LHCN-M2 (cell line): ENCODE results near the gene EPN2. TPM values are rescaled to one million over a fixed set of nuclear protein-coding genes. Genes with fewer than 3 reads are reported as not detected.

Experiments used
- DNase-seq: peaks from one replicate; pipeline ENCODE4 v3.0.0-alpha.2; 2012; ENCODE audit warnings: low read depth
- total RNA-seq: library from RNA; depleted of rRNA; stranded (reverse); fragments of >200 nt; gene quantifications from 2 replicates; pipeline ENCODE4 v1.2.3, GENCODE V29; 2014

EPN2 gene
- total RNA-seq, 1 experiment from 2014 or later: 28.1 TPM

DNA sequence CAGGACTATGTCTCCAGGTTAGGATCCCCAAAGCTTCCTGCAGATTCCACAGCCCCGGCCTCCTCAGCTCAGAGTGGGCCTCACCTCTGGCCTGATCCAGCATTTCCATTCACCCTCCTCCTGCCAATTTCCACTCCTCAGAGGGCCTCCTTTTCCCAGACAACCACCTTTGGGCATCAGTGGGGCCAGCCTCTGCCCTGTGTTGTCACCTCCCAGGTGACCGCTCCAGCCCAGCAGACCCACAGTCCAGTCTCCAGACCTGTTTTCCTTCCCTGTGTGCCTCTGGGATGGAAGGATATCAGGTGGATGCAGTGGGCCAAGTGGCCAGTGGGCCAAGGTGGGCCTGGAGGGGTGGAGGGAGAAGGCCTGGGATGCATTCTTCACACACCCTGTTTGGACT is 92.7 kb downstream of the EPN2 start:
- no peak for DNase-seq

DNA sequence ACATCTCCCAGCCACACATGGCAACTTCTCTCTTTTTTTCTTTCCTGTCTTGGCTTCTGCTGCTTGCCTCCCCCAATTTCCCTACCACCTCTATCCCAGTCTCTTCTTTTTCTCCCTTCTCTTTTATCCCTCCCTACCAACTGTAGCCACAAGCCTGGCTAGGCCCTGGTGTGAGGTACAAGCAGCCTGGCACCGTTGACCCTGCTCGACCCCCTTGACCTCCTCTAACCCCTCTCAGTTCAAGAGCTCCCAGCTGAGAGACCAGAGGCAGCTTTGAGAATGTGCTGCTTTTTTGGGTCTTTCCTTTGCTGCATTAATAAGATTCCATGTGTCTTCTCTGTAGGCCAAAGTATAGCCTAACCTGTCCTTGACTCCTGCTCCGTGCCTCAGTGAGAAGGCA is 93.1 kb downstream of the EPN2 start:
- no peak for DNase-seq

DNA sequence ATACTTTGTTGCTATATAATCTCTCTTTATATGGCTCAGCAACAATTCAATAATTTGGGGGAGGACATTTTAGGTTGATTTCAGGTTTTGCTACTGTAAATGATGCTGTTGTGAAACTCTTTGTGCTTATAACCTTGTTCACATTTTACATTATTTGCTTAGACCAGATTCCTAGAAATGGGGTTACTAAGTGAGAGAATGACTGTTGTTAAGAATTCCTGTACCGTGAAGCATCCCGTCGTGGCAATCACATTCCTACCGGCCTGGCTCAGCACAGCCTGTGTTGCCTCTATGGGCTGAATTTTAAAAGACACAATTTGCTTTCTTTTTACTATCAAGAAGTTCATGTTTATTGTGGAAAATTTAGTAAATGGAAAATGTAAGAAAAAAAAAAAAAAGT is 94.0 kb downstream of the EPN2 start:
- peak; percentile 80 for DNase-seq

DNA sequence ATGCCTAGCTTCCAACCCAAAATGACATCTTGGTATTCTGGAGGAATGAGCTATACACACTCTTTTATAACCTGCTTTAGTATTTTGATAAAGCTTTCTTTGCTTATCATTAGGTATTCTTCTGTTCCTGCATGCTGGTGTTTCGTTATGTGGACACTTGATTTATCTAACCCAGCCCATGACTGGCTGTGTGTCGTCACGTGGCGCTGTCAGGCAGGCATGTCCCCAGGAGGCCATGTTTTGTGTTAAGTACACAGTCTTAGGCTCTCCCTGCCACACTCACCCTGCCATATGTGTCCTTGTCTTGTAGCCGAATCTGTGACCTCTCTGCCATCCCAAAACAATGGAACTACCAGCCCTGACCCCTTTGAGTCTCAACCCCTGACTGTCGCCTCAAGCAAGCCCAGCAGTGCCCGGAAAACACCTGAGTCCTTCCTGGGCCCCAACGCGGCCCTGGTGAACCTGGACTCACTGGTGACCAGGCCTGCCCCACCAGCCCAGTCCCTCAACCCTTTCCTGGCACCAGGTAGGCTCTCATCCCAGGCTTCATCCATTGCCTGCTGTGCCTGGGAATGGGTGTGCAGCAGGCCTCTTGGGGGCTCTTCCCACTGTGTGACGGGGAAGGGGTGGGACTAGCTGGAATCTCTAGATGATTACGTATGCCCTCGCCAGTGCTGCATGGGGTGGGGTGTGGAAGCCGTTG is 94.5 kb downstream of the EPN2 start:
- DNase-seq: no peak

DNA sequence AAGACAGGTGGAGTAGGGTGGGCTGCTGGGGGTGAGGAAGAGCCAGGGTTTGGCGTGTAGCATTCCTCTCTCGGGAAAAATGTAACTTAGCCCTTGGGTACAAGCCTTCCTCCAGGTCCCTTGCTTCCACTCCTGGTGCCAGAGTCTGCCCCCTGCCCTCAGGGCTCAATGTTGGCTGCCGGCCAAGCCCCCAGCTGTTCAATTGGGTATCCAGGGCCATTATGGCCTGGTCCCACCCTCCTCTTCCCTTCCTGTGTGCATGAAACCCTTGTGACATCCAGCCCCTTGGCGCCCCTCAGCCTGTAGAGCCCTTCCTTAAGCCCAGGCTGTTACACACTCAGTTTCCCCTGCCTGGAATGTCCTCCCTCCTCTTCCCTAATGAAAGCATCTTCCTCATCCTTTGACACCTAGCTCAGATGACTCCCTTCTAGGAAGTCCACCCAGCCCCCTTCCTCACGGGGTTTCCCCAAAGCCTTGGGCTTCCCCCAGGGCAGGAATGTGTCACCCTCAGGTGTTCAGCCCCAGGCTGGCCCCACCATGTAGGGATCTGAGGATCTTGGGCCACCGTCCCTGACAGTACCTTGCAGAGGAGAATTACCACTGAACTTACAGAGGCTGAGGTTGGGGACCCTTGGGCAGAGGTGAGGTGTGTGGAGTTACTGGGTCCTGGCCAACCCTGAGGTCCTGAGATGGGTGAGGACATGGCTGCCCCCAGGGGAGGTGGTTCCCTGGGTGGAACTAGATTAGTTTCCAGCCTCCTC is 95.4 kb downstream of the EPN2 start:
- no peak for DNase-seq

DNA sequence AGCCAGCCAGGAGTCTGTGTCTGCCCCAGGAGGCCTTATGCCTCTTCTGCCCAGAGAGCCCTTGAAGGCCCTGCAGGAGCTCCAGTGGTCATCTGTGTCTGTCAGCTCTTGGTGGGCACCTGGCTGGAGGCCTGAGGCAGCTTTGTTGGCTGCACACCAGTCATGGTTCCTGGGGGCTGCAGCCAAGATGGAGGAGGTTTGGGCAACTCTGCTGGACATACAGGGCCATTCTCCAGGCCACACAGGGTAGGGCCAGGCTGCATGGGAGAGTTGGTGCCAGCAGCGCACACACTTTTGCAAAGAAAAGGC is 95.9 kb downstream of the EPN2 start:
- no peak for DNase-seq

DNA sequence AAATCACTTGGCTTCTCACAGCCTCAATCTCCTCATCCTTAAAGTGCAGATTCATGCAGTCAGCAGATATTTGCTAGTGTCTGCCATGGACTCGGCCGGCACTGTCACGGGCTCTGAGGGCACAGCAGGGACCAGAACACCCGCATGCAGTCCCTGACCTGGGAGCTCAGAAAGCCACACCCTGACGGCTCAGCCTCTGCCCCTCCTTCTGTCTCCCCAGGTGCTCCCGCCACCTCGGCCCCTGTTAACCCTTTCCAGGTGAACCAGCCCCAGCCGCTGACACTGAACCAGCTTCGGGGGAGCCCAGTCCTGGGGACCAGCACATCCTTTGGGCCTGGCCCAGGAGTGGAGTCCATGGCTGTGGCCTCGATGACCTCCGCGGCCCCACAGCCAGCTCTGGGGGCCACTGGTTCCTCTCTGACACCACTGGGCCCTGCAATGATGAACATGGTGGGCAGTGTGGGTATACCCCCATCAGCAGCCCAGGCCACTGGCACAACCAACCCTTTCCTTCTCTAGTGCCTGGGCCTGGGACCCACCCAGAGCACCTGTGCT is 96.6 kb downstream of the EPN2 start:
- DNase-seq: no peak

DNA sequence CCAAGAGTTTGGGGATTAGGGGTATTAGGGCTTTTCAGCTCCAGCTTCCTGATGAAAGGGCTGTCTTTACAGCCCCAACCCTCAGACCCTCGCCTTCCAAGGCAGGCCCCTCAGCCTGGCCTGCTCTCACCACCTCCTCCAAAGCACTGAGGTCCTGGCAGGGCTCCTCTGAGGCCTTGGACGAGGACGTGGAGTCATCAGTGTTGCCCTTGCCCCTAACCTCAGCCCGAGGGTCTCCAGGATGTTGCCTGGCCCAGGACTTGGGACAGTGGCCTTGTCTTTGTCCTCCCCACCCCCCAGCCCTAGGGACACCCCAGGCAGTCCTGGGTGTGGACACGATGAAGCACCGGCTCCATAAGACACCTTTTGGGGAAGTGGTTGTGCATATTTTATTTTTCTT is 97.2 kb downstream of the EPN2 start:
- DNase-seq: no peak

DNA sequence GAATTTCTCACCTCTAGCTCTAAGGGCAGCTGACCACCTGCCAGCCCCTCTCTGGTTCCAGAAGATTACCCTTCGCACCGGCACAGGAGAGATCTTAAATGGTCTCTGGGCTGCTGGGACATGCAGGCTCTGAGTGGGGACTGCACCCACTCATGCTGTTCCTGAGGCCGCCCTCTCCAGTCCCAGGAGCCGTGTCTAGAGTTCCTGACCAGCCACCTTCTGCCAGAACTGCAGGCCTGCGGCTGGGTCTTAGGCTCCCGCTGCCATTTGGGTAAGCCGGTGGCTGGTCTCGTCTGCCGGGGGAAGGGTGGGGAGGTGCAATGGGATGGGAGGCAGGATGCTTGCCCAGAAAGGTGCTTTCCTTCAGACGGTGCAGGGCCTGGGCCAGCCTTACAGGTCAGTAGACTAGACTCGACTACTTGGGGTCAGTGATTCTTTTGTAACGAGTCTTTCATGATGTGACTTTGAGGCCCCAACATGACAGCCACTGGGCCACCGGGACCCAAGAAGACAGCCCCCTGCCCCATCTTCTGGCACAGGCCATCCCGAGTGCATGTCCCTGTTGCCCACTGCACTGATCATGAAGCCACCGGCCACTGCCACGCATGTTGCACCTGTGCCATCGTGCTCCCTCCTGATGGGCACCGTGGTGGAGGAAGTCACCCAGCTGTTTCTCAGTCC is 98.9 kb downstream of the EPN2 start:
- DNase-seq: no peak

DNA sequence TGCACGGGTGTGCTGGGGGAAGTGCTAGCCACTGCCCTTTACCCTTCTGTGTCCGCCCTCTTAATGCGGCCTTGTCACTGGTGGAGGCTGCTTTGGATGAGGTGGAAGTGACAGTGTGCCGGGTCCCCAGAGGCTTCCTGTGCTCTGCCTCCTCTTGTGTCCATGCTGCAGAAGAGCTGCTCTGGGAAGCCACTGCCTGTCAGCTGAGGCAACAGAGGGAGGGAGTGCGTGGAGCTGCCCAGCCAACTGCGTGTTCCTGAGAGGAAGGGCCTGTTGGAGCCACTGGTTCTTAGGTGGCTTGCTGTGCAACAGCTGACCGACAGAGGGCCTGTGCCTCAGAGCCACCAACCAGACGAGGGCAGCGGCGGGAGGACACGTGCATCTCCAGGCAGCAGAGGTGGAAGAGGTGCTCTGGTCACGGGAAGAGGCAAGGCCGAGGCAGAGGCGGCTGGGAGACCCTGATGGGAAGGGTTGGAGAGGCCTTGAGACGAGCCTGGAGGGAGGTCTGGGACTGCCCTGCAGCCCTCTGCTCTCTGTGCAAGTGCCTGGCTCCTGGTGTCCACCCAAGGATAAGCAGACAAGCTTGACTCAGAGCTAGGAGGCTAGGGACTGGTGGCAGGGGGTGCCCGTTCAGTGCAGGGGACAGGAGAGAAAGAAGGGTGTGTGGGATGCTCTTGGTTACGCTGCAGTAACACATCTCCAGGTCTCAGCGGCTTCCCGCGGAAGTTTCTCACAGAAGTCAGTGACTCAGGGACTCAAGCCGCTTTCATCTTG is 100.0 kb downstream of the EPN2 start:
- DNase-seq: no peak

DNA sequence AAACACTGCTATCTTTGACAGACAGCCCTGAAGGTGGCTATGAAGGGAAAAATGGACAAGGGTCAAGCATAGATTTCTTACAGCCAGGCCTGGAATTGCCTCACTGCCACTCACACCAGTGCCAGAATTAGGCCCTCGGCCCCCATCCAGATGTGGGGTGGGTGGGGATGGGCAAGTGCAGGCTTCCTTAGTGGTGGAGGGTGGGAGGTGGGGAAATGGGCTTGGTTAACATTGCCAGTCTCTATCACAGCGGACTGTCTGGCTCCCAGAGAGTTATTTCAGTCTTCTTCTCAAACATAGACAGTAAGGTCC is 100.5 kb downstream of the EPN2 start:
- DNase-seq: no peak

DNA sequence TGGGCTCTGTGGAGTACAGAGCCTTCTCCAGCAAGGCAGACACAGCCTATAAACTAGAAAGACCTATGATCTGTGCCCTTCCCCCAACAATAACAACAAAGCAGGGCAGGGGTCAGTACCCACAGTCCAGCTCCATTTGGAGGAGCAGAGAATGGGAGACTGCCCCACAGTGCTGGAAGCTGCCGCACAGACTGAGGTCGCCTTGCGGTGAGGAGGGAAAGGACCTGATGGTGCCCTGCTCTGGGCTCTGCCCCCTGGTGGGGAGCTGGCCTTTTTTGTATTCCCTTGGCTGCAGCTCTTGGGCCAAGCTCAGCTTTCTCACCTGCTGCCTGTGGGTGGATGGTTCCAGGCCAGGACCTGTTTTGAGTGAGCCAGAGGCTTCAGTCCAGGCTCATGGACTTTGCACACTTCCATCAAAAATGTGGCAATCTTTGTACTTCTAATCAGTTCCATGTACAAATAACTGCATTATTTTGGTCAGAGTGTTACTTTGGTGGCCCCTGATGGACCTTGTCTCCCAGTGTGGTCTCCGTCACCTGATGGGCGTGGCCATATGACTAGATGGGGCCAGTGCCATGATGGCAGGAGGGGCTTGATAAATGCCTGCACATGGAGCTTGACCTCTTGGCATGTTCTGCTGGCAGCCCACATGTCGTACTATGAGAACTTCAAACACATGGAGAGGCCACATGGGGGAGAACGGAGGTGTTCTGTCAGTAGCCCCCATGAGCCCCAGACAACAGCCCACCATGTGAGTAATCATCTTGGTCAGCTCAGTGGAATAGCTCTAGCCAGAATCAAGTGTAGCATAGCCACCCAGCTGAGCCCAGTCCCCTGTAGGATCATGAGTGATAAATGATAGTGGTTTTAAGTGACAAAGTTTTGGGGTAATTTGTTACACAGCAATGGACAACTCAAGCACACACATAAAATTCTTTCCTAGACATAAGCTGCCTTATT is 101.1 kb downstream of the EPN2 start:
- peak; percentile 41 for DNase-seq

DNA sequence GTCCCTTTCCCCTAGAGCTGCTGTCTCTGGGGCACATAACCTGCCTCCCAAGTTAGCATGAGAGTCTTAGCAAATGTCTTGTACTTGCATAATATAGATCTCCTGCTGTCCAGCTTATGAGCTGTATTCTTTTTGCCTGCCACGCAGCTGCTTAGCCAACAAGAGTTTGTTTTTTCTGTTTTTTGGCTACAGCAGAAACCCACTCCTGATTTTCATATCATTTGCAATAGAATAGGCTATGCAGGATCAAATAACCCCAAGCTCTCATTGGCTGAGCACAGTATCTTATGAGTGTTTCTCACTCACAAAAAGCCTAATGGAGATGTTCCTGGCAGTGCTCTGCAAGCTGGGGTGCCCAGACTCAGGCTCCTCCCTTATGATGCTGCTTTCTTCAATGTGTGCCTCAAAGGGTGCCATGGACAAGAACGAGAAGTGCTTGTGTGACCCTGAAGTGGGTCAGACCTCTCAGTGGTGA is 102.2 kb downstream of the EPN2 start:
- DNase-seq: no peak

DNA sequence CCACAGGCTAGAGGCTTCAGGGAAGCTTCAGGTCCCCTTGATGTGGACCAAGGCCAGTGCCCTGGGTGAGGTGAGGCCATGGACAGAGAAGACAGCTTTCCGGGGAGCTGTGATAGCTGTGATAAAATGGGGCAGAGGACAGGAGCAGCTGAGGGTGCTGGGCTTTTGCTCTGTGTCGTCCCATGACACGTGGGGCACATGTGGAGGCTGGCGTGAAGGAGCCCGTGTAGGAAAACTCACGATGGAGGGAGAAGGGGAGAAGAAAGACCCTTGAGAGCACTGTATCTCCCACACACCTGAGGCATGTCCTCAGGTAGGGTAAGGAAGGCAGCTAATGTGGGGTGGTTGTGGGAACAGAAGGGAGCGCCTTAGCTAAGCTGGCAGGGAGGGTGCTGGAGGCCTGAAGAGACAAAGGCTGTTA is 104.1 kb downstream of the EPN2 start:
- DNase-seq: no peak

DNA sequence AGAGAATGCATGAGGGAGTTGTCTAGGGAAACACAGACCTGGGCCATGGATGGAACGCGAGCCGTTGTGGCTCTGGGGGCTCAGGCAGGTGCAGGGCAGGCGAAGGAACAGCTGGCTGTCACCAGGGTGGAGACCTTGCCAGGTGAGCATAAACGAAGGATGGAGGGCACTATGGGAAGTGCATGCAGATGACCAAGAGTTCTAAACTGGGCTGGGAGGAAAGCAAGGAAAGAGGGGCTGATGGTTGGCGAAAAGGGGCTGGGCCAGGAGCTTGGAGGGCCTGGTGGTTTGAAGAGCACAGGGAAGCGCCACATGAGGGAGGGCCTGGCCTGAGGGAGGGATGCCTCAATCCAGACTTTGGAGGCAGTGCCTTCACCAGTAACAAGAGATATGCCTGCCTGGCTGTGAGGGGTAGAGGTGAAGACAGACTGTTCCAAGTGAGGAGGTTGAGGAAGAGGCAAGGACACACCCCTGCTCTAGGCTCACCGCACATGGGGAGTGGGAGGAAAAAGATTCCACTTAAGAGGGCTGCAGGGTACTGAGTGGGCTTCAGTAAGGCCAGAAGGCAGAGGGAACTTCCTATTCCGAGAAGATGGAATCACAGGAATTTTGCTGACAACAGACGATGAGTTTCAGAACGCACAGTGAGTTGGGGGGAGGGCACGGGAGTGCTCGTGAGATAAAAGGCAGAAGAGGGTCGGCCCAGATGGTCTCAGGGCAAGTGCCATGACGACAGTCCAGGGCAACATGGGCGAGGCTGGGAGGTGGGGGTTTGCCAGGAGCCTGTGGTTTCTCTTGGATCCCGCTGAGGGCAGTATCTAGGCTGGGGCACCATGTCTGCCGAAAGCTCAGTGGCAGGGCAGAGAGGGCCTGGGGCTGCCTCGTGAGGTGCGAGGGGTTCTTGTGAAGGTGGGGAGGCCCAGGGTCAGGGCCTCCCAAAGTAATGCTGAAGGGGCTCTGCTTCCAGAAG is 104.8 kb downstream of the EPN2 start:
- DNase-seq: no peak

DNA sequence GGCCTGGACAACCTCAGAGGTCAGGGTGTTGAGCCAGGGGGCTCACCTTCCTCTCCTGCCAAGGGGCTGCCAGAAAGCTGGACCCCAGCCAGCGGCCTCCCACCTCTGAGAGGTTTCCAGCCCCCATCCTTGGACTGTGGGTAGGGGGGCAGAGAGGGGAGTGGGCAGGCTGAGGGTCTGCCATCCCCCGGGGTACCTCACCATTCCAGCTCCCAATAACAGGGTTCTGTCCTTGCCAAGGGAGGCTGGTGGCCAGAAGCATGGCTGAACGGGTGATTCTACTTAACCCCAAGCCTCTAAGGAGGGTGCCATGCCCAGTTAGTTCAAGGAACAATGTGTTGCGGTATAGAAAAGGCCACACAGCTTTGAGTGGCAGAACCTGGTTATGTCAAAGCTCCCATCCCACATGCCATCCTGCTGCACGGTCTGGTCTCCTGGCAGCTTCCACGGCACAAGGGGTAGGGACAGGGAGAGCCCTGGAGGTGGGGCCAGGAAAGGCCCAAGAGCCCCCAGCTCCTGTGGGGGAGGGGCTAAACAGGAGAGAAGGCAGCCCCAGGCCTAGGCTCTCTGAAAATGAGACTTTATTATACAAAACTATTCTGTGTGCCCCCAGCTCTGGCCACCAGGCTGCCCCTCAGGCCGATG is 105.6 kb downstream of the EPN2 start:
- DNase-seq: no peak

DNA sequence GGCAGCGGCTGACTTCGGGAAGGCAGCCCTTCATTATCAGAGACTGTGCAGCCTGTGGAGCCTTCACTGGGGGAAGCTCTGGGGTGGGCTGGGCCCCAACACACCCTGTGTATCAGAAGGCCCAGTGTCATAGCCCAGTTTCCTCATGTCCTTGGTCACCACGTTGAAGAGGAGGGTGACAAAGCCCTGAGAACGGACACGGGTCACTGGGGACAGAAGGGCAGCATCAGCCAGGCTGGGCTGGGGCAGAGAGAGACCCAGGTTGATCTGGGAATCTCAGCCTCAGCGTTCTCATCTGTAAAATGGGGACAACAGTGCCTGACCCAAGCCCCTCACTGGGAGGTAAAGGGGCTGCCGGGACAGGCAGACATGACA is 106.1 kb downstream of the EPN2 start:
- DNase-seq: no peak

DNA sequence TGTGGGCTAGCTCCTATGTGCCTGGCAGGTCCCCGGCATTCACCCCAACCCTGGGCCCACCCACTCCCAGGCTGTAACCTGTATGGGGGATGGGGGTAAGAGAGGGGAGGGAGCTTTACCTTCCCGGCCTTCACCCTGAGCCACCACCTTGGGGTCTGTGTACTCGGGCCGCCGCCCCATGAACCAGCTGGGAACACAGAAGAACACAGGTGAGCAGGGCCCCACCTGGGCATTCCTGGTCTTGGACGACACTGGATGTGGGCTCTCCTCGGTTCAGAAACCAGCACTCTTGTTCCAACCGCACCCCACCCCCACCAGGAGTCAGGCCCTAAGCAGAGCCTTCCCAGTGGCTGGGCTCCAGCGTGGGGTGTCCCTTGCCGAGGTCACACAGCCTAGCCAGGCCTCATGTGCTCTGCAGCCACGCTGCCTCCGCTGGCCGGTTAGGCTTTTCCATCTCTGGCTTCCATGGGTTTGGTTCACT is 106.5 kb downstream of the EPN2 start:
- DNase-seq: no peak
